HepG2 (cell line): ENCODE measurements around the gene GLYAT.

Source experiments
- BCL6 ChIP-seq: IDR thresholded peaks from 2 replicates; pipeline ENCODE4 v1.6.1; 2016; ENCODE audit warnings: missing genetic modification reagents, missing compliant biosample characterization
- KLF16 ChIP-seq, 2 experiments: sonication (generic) in 1 of 2; formaldehyde crosslinking in 1 of 2; IDR thresholded peaks; 2 replicates each; pipeline versions ENCODE4 v1.6.1 to v1.8.0; 2016 to 2023; ENCODE audit warnings: missing genetic modification reagents in 2 of 2, missing compliant biosample characterization in 1 of 2
- RFX5 ChIP-seq: IDR thresholded peaks from 2 replicates; pipeline ENCODE4 v1.6.1; 2011; ENCODE audit warnings: low read depth, low read length, improper control_type of control experiment
- SP1 ChIP-seq, 2 experiments: fragments of 450-650 bp in 1 of 2; sonication (generic) in 1 of 2; formaldehyde crosslinking in 1 of 2; IDR thresholded peaks; 2 replicates each; pipeline versions ENCODE4 v1.4.0 to v1.6.1; 2016 to 2020; ENCODE audit warnings: missing genetic modification reagents in 1 of 2
- ZNF24 ChIP-seq: fragments of 450-650 bp; IDR thresholded peaks from 2 replicates; pipeline ENCODE4 v1.6.1; 2017; ENCODE audit warnings: antibody characterized with exemption, mild to moderate bottlenecking
- ZNF629 ChIP-seq: sonication (generic); formaldehyde crosslinking; conservative IDR thresholded peaks from 2 replicates; pipeline ENCODE4 v1.5.0; 2020; ENCODE audit warnings: missing genetic modification reagents
- ZNF766 ChIP-seq: sonication (generic); formaldehyde crosslinking; IDR thresholded peaks from 2 replicates; pipeline ENCODE4 v1.5.0; 2020; ENCODE audit warnings: missing genetic modification reagents, borderline replicate concordance
- ZNF792 ChIP-seq: IDR thresholded peaks from 2 replicates; pipeline ENCODE4 v1.6.1; 2016
- ZNF83 ChIP-seq: sonication (generic); formaldehyde crosslinking; IDR thresholded peaks from 2 replicates; pipeline ENCODE4 v1.4.0; 2020; ENCODE audit warnings: missing genetic modification reagents, mild to moderate bottlenecking, borderline replicate concordance
- TF ChIP-seq, protein P1 (sequence below): sonication (generic); formaldehyde crosslinking; IDR thresholded peaks from 2 replicates; pipeline ENCODE4 v1.8.0; 2022; ENCODE audit warnings: low read depth, missing genetic modification reagents

DNA sequence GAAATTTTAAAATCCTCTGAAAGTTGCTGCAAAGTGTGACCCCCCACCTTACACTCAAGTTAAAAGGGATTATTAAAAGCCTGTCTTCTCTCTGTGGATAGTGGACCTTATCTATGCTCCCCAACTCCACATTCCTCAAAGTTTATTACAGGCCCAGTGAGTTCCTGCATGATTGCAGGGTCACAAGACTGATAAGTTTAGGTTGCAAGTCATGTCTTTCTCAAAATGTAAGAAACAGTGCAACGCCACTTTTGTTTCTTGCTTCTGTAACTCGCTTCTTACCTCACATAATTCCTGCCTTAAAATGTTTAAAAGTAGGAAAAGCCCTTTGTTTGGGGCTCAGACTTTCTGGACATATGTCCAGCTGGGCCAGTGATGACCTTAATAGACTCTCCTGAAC, 38.4 kb upstream of the GLYAT start:
- TF ChIP-seq BCL6 (CRISPR knock-in tag) (no peak), SP1 (IDR thresholded peaks at IDR 0.05) (no peak), SP1 (CRISPR knock-in tag; IDR thresholded peaks at IDR 0.05) (no peak), RFX5 (no peak), ZNF24 (no peak), KLF16 (CRISPR knock-in tag; IDR thresholded peaks at IDR 0.05) (no peak), ZNF83 (CRISPR knock-in tag) (no peak), ZNF792 (no peak), ZNF766 (no peak), ZNF629 (CRISPR knock-in tag) (no peak)
- TF ChIP-seq, protein P1, sequence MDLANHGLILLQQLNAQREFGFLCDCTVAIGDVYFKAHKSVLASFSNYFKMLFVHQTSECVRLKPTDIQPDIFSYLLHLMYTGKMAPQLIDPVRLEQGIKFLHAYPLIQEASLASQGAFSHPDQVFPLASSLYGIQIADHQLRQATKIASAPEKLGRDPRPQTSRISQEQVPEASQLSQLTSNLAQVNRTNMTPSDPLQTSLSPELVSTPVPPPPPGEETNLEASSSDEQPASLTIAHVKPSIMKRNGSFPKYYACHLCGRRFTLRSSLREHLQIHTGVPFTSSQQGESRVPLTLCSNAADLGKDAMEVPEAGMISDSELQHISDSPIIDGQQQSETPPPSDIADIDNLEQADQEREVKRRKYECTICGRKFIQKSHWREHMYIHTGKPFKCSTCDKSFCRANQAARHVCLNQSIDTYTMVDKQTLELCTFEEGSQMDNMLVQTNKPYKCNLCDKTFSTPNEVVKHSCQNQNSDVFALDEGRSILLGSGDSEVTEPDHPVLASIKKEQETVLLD = no peak
